ENCODE measurements around the gene PRRT4. TPM values are rescaled to one million over a fixed set of nuclear protein-coding genes. Genes with fewer than 3 reads are reported as not detected.

PRRT4 gene
- total and polyA plus RNA-seq, 2 of the 13 experiments (the other 11 are each of a cell fraction or from before 2014, with no cell fraction given), result not detected

GRCh38 chr7:128409596-128410450 is 48.3 kb upstream of the PRRT4 start, which contains the start of gene IMPDH1 (continued):
- TF ChIP-seq ZNF687 (CRISPR knock-in tag; IDR thresholded peaks at IDR 0.05) (peak; percentile 83), GZF1 (CRISPR knock-in tag; IDR thresholded peaks at IDR 0.05) (no peak), REPIN1 (CRISPR knock-in tag; IDR thresholded peaks at IDR 0.05; ENCODE audit: borderline replicate concordance, low read depth) (no peak), HNF1B (CRISPR knock-in tag; IDR thresholded peaks at IDR 0.05) (no peak), NFKB2 (CRISPR knock-in tag; IDR thresholded peaks at IDR 0.05; ENCODE audit: borderline replicate concordance) (no peak; the same call in 1 of the 2 replicates), ZNF264 (CRISPR knock-in tag; IDR thresholded peaks at IDR 0.05) (no peak), HDAC1 (CRISPR knock-in tag; IDR thresholded peaks at IDR 0.05) (no peak)
- TF ChIP-seq, protein P1, sequence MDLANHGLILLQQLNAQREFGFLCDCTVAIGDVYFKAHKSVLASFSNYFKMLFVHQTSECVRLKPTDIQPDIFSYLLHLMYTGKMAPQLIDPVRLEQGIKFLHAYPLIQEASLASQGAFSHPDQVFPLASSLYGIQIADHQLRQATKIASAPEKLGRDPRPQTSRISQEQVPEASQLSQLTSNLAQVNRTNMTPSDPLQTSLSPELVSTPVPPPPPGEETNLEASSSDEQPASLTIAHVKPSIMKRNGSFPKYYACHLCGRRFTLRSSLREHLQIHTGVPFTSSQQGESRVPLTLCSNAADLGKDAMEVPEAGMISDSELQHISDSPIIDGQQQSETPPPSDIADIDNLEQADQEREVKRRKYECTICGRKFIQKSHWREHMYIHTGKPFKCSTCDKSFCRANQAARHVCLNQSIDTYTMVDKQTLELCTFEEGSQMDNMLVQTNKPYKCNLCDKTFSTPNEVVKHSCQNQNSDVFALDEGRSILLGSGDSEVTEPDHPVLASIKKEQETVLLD (CRISPR knock-in tag; IDR thresholded peaks at IDR 0.05; ENCODE audit: low read depth), result 0 out of 2 replicates have a peak, but pooled peaks have one; percentile 45
- TF ChIP-seq, protein P2, sequence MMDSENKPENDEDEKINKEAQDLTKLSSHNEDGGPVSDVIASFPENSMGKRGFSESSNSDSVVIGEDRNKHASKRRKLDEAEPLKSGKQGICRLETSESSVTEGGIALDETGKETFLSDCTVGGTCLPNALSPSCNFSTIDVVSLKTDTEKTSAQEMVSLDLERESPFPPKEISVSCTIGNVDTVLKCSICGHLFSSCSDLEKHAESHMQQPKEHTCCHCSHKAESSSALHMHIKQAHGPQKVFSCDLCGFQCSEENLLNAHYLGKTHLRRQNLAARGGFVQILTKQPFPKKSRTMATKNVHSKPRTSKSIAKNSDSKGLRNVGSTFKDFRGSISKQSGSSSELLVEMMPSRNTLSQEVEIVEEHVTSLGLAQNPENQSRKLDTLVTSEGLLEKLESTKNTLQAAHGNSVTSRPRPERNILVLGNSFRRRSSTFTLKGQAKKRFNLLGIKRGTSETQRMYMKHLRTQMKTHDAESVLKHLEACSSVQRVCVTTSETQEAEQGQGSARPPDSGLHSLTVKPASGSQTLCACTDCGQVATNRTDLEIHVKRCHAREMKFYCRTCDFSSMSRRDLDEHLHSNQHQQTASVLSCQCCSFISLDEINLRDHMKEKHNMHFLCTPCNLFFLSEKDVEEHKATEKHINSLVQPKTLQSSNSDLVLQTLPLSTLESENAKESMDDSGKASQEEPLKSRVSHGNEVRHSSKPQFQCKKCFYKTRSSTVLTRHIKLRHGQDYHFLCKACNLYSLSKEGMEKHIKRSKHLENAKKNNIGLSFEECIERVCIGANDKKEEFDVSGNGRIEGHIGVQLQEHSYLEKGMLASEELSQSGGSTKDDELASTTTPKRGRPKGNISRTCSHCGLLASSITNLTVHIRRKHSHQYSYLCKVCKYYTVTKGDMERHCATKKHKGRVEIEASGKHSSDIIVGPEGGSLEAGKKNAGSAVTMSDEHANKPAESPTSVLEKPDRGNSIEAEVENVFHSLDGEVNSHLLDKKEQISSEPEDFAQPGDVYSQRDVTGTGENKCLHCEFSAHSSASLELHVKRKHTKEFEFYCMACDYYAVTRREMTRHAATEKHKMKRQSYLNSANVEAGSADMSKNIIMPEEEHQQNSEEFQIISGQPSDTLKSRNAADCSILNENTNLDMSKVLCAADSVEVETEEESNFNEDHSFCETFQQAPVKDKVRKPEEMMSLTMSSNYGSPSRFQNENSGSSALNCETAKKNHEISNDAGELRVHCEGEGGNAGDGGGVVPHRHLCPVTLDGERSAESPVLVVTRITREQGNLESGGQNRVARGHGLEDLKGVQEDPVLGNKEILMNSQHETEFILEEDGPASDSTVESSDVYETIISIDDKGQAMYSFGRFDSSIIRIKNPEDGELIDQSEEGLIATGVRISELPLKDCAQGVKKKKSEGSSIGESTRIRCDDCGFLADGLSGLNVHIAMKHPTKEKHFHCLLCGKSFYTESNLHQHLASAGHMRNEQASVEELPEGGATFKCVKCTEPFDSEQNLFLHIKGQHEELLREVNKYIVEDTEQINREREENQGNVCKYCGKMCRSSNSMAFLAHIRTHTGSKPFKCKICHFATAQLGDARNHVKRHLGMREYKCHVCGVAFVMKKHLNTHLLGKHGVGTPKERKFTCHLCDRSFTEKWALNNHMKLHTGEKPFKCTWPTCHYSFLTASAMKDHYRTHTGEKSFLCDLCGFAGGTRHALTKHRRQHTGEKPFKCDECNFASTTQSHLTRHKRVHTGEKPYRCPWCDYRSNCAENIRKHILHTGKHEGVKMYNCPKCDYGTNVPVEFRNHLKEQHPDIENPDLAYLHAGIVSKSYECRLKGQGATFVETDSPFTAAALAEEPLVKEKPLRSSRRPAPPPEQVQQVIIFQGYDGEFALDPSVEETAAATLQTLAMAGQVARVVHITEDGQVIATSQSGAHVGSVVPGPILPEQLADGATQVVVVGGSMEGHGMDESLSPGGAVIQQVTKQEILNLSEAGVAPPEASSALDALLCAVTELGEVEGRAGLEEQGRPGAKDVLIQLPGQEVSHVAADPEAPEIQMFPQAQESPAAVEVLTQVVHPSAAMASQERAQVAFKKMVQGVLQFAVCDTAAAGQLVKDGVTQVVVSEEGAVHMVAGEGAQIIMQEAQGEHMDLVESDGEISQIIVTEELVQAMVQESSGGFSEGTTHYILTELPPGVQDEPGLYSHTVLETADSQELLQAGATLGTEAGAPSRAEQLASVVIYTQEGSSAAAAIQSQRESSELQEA (CRISPR knock-in tag; IDR thresholded peaks at IDR 0.05; ENCODE audit: not compliant biosample characterization), result no peak
- TF ChIP-seq, protein P3, sequence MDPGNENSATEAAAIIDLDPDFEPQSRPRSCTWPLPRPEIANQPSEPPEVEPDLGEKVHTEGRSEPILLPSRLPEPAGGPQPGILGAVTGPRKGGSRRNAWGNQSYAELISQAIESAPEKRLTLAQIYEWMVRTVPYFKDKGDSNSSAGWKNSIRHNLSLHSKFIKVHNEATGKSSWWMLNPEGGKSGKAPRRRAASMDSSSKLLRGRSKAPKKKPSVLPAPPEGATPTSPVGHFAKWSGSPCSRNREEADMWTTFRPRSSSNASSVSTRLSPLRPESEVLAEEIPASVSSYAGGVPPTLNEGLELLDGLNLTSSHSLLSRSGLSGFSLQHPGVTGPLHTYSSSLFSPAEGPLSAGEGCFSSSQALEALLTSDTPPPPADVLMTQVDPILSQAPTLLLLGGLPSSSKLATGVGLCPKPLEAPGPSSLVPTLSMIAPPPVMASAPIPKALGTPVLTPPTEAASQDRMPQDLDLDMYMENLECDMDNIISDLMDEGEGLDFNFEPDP (CRISPR knock-in tag; conservative IDR thresholded peaks at IDR 0.05), result no peak

Data from HepG2 (cell line).